Prostate gland (tissue), 2 donors: Measurements from ENCODE around the gene SEC14L1.

Source experiments
- POLR2A ChIP-seq: fragments of 450-650 bp; IDR thresholded peaks from one replicate; pipeline ENCODE4 v1.6.1; 2016; ENCODE audit warnings: antibody characterized with exemption, mild to moderate bottlenecking
- TF ChIP-seq, protein P1 (sequence below), 4 experiments: fragments of 200-600 bp in 2 of 4; fragments of 450-650 bp in 2 of 4; sonication (generic) in 2 of 4; IDR thresholded peaks; 1 replicate in 3 of 4; 2 replicates in 1 of 4; pipeline ENCODE4 v1.5.1; 2016 to 2019; ENCODE audit warnings: antibody characterized with exemption in 4 of 4, mild to moderate bottlenecking in 2 of 4, moderate library complexity in 2 of 4

GRCh38 chr17:77256710-77257109 is 115.9 kb downstream of the SEC14L1 start:
- TF ChIP-seq, protein P1, sequence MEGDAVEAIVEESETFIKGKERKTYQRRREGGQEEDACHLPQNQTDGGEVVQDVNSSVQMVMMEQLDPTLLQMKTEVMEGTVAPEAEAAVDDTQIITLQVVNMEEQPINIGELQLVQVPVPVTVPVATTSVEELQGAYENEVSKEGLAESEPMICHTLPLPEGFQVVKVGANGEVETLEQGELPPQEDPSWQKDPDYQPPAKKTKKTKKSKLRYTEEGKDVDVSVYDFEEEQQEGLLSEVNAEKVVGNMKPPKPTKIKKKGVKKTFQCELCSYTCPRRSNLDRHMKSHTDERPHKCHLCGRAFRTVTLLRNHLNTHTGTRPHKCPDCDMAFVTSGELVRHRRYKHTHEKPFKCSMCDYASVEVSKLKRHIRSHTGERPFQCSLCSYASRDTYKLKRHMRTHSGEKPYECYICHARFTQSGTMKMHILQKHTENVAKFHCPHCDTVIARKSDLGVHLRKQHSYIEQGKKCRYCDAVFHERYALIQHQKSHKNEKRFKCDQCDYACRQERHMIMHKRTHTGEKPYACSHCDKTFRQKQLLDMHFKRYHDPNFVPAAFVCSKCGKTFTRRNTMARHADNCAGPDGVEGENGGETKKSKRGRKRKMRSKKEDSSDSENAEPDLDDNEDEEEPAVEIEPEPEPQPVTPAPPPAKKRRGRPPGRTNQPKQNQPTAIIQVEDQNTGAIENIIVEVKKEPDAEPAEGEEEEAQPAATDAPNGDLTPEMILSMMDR (IDR thresholded peaks at IDR 0.05): no peak
- TF ChIP-seq POLR2A: no peak
